WI38 (cell line): ENCODE results near the gene RABGAP1.

Experiments used
- H3K4me3 ChIP-seq: 2 replicates; pipeline ENCODE4 v1.5.1; 2011; ENCODE audit warnings: low read depth, mild to moderate bottlenecking, control low read depth, low read length
- CTCF ChIP-seq: IDR thresholded peaks from 2 replicates; pipeline ENCODE4 v1.5.1; 2012; ENCODE audit warnings: low read depth, mild to moderate bottlenecking, control low read depth, low read length

The RABGAP1 gene

GRCh38 chr9:122944960-122945888, 4.4 kb downstream of the RABGAP1 start:
- no peak overlapping the region for H3K4me3 ChIP-seq
- no peak for TF ChIP-seq CTCF

DNA sequence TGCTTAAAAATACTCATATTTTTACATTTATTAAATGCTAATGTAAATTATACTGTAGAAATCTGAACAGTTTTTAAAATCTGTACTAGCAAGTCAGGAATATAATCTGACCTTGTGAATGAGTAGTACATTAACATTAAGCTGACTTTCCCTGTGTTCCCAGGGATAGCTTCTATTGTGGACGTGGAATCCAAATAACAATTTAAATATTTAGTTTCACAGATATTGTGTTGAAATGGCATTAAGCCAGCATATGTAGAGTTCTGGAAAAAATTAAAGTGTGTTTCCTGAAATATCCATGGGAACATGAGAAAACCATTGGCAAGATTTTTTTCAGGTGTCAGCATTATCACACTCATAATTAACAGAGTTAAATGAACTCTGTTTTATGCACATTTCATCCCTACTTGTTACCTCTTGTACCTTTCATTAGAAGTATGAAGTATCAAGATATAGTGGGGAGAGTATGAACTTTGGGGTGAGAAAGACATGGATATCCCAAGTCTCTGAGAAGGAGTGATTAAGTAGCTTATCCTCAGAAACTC, 5.7 kb downstream of the RABGAP1 start:
- no peak for TF ChIP-seq CTCF
- no peak overlapping the region for H3K4me3 ChIP-seq

DNA sequence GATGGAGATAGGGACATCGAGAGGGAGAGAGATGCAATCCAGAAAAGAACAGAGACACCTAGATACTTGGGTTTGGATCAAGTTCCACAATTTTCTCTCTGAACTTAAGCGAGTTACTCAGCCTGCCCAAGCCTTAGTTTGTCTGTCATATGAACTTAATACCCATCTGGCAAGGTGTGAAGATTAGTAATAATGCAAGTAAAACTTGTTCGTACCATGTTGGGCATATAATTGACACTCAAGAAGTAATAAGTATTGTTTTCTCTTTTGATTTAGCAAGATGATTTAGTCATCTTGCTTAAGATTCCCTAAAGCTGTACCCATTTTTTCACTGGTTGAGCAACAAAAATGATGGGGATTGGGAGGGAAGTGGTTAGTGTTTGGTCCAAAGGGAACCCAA, 7.5 kb downstream of the RABGAP1 start:
- TF ChIP-seq CTCF = no peak
- no peak overlapping the region for H3K4me3 ChIP-seq

GRCh38 chr9:122949696-122950095, 8.9 kb downstream of the RABGAP1 start:
- H3K4me3 ChIP-seq = no peak overlapping the region
- no peak for TF ChIP-seq CTCF

- no peak overlapping the region for H3K4me3 ChIP-seq
- TF ChIP-seq CTCF = no peak
These were observed 9.4 kb downstream of the RABGAP1 start for GRCh38 chr9:122950263-122950662.

DNA sequence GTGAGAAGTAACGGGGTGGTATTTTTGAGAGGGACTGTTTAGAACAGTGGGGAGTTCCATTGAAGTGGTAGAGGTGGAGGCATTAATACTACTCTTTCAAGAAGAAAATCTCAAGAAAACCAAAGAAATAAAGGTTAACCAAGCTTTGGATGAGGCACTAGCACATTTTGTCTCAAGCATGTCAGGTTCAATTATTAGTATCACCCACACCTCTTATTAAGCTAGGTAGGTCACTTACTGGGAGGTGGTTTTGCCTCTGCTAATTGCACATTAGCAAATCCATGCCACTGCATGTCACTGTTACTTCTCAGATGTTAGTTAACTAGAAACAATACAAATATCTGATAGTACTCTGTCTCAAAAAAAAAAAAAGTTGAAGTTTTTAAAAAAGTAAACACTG, 10.2 kb downstream of the RABGAP1 start:
- TF ChIP-seq CTCF = no peak
- H3K4me3 ChIP-seq = no peak overlapping the region

- TF ChIP-seq CTCF = no peak
- H3K4me3 ChIP-seq = no peak overlapping the region
These were observed 13.5 kb downstream of the RABGAP1 start for GRCh38 chr9:122954253-122954691.
